NOMO-1 treated with dmso at 0.1 percent for 144 hours (cell line): ENCODE measurements around the gene TMEM170A.
"Not testable (repeated sequence)": the region's sequence is repeated elsewhere in the genome, so short reads cannot be mapped to it uniquely, and the experiment has no call there.

ENCODE experiments used
- DNase-seq: peaks from one replicate; lab custom pipeline; 2025; ENCODE audit not compliant: unreplicated experiment; lab: John Stamatoyannopoulos, UW

The TMEM170A gene, protein sequence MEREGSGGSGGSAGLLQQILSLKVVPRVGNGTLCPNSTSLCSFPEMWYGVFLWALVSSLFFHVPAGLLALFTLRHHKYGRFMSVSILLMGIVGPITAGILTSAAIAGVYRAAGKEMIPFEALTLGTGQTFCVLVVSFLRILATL

DNA sequence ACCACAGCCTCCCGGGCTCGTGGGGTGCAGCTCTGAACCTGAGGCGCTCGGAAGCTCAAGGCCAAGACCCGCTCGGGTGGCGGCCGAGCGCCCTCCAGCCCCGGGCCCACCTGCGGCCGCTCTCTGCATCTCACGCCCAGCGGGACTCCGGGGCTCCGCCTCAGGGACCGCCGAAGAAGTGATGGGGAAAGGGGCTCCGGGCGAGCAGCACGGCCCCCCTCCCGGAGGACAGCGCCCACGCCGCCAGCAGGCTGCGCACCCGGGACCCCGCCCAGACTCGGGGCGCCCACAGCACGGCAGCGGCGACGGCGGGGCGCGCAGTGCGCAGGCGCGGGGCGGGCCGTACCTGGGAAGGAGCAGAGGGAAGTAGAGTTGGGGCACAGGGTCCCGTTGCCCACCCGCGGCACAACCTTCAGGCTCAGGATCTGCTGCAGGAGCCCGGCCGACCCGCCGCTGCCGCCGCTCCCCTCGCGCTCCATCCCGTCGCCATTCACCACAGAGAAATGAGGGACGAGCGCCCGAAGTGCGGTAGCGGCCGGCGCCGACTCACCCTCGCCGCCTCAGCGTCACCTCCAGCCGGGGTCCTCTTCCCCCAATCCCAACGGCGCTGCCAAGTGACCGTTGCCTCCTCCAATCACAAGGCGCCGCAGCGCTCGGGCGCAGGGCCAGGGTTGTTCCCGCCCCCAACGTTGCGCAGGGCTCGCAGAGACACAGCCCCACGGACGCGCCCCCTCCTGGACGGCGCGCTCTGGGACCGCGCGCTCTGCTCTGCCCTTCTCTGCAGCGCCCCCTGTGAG, at the start of gene TMEM170A:
Gene TMEM170A, minus strand, starts transcription at position 568 of the 797 bp plus-strand sequence. Its CDS starts 89 bp downstream, at position 479.
- DNase-seq: peak; percentile 98

DNA sequence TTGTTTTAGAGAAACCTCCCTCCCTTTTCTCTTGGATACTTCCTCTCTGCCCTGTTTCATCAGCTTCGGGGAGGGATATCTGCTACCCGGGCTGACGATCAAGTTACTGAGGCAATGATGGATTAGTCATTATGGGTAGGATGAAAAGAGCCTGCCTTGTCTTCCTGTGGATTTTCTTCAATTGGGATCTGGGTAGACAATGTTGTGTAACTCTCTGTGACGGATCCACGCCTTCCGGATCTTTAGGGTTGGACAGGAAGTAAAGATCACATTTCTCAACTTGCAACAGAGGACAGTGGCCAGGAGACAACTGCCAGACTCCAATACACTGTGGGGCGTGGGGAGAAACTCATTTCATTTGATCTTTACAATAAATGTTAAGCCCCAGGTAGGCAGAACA, 42.1 kb upstream of the TMEM170A start:
- DNase-seq: peak; percentile 55

DNA sequence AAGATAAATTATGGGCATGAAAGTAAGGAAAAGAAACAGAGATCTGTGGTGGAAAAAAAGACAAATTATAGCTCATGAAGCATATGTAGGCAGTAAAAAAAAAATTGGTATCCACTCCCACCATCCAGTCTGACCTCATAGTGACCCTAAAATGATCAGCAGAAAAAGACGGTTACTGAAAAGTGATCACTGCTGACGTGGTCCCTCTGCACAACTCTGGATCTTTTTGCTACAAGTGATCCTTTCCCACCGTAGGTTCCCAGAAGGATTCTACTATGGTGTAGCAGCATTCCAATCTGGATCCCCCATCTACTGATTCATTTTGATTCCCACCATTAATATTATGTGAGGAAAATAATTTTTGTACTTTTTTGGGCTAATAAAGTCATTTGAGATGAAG, 41.6 kb upstream of the TMEM170A start:
- DNase-seq: no peak

GRCh38 chr16:75503801-75504200, 39.3 kb upstream of the TMEM170A start:
- DNase-seq: no peak

GRCh38 chr16:75502916-75503605, 38.6 kb upstream of the TMEM170A start:
- no peak for DNase-seq

- DNase-seq: not testable (repeated sequence)
These were observed 37.3 kb upstream of the TMEM170A start for GRCh38 chr16:75501820-75502219.

DNA sequence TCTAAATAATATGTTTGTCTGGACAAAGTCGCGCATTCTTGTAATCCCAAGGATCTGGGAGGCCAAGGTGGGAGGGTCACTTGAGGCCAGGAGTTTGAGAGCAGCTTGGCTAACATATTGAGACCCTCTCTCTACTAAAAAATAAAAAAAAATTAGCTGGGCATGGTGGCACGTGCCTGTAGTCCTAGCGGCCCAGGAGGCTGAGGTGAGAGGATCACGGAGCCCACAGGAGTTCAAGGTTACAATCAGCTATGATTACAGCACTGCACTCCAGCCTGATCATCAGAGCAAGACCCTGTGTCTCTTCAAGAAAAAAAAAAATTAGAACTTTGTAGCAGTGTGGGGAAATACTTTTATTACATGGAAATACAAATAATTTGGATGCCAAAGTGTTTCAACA, 36.9 kb upstream of the TMEM170A start:
- DNase-seq: no peak

DNA sequence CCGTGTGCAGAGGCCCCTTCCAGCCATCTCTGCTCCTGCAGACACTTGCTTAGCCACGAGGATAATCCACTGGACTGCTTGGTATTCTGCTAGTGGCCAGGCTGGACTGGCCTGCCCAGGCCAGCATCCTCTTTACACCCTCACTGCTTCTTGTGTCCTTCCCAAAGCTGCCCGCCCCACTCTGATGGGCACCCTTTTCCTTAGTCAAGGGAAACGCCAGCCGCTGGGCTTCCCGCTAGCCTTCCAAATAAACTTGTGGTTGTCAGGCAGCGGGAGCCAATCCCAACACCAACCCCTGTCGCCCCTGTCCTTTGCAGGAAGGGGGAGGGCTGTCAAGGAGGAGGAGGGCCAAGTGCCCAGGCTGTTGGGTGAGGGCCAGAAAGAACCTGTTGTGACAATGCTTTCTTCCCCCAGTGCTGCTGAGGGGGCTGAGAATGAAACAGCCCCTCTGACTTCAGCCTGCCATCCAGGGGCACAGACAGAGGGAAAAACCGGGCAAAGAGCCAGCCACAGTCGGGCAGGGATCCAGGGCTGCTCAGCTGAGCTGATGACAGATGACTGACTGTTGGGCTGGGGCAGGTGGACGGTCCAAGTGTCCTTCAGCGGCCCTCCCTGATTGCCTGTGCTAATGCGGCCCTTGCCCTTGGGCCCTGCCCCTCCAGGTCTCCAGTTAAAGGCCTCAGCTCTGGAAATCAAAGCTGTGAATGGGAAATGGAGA, 34.3 kb upstream of the TMEM170A start:
- DNase-seq: not testable (repeated sequence)

- no peak for DNase-seq
These were observed 33.1 kb upstream of the TMEM170A start for GRCh38 chr16:75497558-75497957.

DNA sequence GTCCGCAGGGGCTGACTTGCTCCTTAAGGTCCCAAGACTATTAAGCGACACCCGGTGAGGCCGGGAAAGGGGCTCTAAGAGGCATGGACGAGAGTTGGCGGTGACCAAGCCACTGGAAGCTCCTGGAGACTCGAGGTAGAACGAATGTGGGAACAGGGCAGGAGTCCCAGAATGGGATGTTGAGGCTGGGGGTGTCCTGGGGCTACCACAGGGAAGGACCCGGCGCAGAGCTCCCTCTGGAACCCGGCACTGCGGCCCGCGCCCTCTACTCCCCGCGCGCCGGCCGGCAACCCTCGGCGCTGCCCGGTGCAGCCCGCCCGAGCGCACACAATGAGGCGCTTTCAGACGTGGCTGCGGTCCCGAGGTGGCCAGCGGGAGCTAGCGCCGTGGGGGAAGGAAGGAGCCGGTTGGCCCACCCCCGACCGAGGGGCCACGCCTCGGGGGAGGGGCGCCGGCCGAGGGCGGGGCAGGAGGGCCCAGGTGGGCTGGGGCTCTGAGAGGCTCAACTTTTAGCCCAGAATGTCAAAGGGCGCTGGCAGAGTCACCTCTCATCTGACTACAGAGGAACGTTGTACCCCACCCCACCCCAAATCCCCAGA, 30.7 kb upstream of the TMEM170A start, which contains the start of gene CHST6:
Gene CHST6, minus strand, starts transcription at position 366 of the 599 bp plus-strand sequence. CDS start 15,613 bp downstream, outside the sequence.
- DNase-seq: peak; percentile 36

- no peak for DNase-seq
These were observed 30.2 kb upstream of the TMEM170A start for GRCh38 chr16:75494661-75495075.

GRCh38 chr16:75494184-75494583, 29.7 kb upstream of the TMEM170A start:
- no peak for DNase-seq

DNA sequence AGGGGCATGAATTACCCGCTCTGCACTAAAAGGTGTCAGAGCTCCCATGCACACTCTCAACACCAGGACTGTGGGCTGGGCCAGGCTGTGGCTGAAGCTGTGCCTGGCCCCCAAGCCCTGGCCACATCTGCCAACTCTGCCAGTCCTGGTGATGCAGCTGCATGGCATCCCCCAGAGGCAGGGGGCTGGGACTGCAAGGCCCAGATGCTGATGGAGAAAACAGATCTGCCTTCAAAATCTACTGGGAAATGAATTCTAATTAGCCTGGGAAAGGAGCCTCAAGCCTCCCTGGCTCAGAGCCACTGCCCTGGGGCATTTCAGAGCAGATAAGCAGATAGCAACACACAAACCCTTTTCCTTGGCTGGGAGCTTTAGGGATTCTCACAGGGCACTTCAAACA, 27.4 kb upstream of the TMEM170A start:
- DNase-seq: no peak

- no peak for DNase-seq
These were observed 23.8 kb upstream of the TMEM170A start for GRCh38 chr16:75488322-75488721.

GRCh38 chr16:75486676-75487313, 22.3 kb upstream of the TMEM170A start:
- no peak for DNase-seq

GRCh38 chr16:75486014-75486675, 21.7 kb upstream of the TMEM170A start:
- DNase-seq: no peak

DNA sequence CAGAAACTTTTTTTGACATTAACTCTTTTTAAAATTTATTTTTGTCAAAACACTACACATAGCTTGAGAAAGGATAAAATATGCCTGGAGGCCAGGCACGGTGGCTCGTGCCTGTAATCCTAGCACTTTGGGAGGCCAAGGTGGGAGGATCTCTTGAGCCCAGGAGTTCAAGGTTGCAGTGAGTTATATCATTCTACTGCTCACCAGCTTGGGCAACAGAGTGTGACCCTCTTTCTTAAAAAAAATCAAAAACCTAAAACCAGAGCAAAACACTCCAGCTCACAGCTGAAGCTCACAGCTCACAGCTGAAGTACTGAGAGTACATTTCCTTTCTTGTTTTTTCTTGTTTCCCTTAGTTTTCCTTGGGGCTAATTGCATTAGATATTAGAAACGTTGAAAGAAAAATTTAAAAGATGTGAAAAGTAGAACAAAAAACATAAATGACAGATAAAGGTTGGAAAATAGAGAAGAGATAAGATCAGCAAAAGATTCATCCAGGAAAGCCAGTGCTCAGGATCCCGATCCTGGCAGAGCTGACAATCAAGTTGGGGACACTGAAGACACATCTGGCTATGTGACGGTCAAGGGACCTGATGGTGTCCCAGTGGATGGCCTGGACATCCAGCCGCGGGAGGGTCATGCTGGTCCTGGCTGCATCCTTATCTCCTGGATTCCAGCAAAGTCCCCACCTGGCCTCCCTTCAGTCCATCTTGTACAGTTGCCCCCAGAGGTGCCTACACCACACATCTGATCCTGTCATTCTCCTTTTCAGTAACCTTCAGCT, 20.9 kb upstream of the TMEM170A start:
- DNase-seq: no peak

DNA sequence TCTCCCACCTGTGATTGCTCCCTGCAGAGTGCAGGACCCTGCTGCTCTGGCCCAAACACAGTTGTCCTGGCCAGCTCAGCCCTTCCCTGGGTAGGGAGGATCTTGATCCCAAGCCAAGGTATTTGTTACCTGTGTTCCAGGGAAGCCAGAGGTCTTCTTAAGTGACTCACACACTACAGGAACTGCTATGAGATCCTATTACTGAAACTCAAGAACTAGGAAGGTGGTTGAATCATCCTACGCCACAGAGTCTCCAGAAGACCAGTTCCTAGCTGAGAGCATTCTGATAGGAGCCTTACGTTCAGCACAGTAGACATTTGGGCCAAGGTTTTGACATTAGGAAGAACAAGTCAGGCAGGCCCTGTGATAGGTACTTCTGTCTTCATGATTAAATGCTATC, 18.7 kb upstream of the TMEM170A start:
- no peak for DNase-seq
